Thyroid gland (tissue), 4 donors: ENCODE results near the gene DUS1L. TPM values are rescaled to one million over a fixed set of nuclear protein-coding genes. Genes with fewer than 3 reads are reported as not detected.

Experiments used
- DNase-seq, 2 donors: peaks; one replicate each; pipeline ENCODE4 v3.0.0-alpha.2; 2019
- H3K27ac ChIP-seq, 3 donors: fragments of 200-600 bp; sonication (generic); 1 replicate in 2 of 3; 2 replicates in 1 of 3; pipeline ENCODE4 v1.5.1; 2016 to 2019; ENCODE audit warnings: mild to moderate bottlenecking in 1 of 3, moderate library complexity in 1 of 3
- H3K27me3 ChIP-seq: fragments of 200-600 bp; sonication (generic); one replicate; pipeline ENCODE4 v1.5.1; 2019
- H3K36me3 ChIP-seq, 2 donors: fragments of 200-600 bp; sonication (generic); one replicate each; pipeline ENCODE4 v1.5.1; 2016 to 2019
- H3K4me1 ChIP-seq, 2 donors: fragments of 200-600 bp; sonication (generic); one replicate each; pipeline ENCODE4 v1.5.1; 2017 to 2019
- H3K4me3 ChIP-seq, 3 donors: fragments of 200-600 bp; sonication (generic); replicated peaks in 1 of 3; 1 replicate in 2 of 3; 2 replicates in 1 of 3; pipeline ENCODE4 v1.5.1; 2016; ENCODE audit warnings: mild to moderate bottlenecking in 1 of 3
- H3K9me3 ChIP-seq: fragments of 200-600 bp; sonication (generic); one replicate; pipeline ENCODE4 v1.5.1; 2017
- POLR2A ChIP-seq, 2 donors: fragments of 450-650 bp; IDR thresholded peaks; one replicate each; pipeline ENCODE4 v1.6.1; 2017; ENCODE audit warnings: antibody characterized with exemption in 2 of 2, mild to moderate bottlenecking in 2 of 2, moderate library complexity in 1 of 2
- WGBS, 2 donors: methylation state at CpG; one replicate each; pipeline ENCODE4 v1.1.5; 2017; 5-methylcytosine and 5-hydroxymethylcytosine counted together
- intact Hi-C: fragments of 100-400 bp; cut with DNase I; formaldehyde crosslinking; loops from one replicate; pipeline ENCODE4 v1.15.1; 2023
- total RNA-seq, 4 donors: library from RNA; depleted of rRNA; stranded (reverse); fragments of >200 nt; gene quantifications; one replicate each; pipeline ENCODE4 v1.2.3, GENCODE V29; 2016
- TF ChIP-seq, protein P1 (sequence below), 6 experiments: fragments of 200-600 bp in 3 of 6; fragments of 450-650 bp in 3 of 6; sonication (generic) in 3 of 6; IDR thresholded peaks; one replicate each; pipeline ENCODE4 v1.5.1; 2016 to 2019; ENCODE audit warnings: antibody characterized with exemption in 6 of 6, mild to moderate bottlenecking in 2 of 6, inconsistent platforms in 1 of 6, moderate library complexity in 1 of 6

DUS1L gene
- total RNA-seq, 4 donors from 2014 or later, result 58.7 to 90.5 (median 75.5) TPM

DNA sequence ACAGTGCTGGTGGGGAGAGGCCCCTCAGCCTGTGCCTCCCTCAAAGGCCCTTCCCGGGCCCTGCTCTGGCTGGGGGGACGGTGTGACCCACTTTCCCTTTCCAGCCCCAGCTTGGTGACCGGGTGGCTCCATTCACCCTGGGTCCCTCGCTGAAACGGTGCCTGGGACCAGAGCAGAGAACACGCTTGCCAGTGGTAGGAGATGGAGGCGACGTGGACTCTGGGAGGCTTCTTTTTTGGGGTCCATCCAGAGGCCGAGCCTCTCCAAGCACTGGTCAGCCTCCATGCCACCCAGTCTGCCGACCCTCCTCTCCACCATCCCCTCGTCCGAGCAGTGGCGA, 50.7 kb downstream of the DUS1L start:
- WGBS, 2 donors, result 89 to 91% methylated on average over 13 of the region's 13 CpGs
- TF ChIP-seq, protein P1, sequence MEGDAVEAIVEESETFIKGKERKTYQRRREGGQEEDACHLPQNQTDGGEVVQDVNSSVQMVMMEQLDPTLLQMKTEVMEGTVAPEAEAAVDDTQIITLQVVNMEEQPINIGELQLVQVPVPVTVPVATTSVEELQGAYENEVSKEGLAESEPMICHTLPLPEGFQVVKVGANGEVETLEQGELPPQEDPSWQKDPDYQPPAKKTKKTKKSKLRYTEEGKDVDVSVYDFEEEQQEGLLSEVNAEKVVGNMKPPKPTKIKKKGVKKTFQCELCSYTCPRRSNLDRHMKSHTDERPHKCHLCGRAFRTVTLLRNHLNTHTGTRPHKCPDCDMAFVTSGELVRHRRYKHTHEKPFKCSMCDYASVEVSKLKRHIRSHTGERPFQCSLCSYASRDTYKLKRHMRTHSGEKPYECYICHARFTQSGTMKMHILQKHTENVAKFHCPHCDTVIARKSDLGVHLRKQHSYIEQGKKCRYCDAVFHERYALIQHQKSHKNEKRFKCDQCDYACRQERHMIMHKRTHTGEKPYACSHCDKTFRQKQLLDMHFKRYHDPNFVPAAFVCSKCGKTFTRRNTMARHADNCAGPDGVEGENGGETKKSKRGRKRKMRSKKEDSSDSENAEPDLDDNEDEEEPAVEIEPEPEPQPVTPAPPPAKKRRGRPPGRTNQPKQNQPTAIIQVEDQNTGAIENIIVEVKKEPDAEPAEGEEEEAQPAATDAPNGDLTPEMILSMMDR (IDR thresholded peaks at IDR 0.05), result no peak
- TF ChIP-seq POLR2A (IDR thresholded peaks at IDR 0.05), result no peak
- no peak overlapping the region for H3K27ac ChIP-seq
- intact Hi-C loops, result no loop called here
- no peaks in the 10 kb centered on the region for H3K9me3 ChIP-seq
- no peaks in the 10 kb centered on the region for H3K27me3 ChIP-seq
- no peaks in the 10 kb centered on the region for H3K4me1 ChIP-seq
- no peak for DNase-seq
- no peaks in the 10 kb centered on the region for H3K36me3 ChIP-seq
- no peak overlapping the region for H3K4me3 ChIP-seq

DNA sequence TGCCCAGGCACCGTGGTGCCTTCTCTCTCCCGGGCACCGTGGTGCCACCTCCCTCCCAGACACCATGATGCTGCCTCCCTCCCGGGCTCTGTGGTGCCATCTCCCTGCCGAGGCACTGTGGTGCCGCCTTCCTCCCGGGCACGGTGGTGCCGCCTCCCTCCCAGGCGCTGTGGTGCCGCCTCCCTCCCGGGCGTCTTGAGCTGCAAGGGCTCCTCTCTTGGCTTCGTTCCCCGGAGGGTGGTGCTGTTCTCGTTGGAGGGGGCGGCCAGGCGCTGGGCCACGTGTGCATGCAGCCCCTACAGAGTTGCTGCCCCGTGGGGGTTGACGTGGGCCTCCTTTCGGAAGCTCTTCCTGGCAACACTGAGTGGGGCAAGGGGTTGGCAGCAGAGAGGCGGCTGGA, 51.2 kb downstream of the DUS1L start:
- no peak for DNase-seq
- no peaks in the 10 kb centered on the region for H3K36me3 ChIP-seq
- 60 to 82% methylated on average over 5 to 22 of the region's 23 CpGs for WGBS, 2 donors
- TF ChIP-seq, protein P1 (IDR thresholded peaks at IDR 0.05), result no peak
- TF ChIP-seq POLR2A (IDR thresholded peaks at IDR 0.05), result no peak
- H3K27ac ChIP-seq, result no peak overlapping the region
- H3K4me3 ChIP-seq, result no peak overlapping the region
- H3K9me3 ChIP-seq, result no peaks in the 10 kb centered on the region
- intact Hi-C loops, result no loop called here
- no peaks in the 10 kb centered on the region for H3K4me1 ChIP-seq
- H3K27me3 ChIP-seq, result no peaks in the 10 kb centered on the region

DNA sequence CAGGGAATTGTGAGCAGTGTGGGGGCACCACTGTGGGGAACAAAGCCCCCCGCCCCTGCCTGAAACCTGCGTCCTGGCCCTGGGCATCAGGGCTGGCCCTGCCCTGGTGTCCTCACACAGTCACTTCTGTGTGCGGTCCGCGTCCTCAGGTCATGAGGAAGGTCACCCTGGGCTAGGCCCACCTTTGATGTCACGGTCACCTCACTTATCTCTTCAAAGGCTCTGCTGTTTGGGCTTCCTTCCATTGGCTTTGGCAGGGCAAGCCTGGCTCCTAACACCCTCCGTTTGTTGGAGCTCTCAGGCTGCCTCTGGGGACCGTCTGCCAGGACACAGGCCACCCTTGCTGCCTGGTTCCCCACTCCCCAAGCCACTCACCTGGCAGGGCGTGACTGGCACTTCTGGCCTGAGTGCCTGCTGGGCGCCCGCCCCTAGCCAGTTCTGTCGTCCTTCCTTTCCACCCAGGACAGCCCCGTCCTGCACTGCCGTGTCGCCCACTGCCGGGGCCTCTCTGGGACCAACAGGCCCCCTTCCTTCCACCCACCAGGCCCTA, 51.8 kb downstream of the DUS1L start:
- TF ChIP-seq, protein P1 (IDR thresholded peaks at IDR 0.05), result no peak
- no peak for TF ChIP-seq POLR2A (IDR thresholded peaks at IDR 0.05)
- H3K27ac ChIP-seq, result no peak overlapping the region
- 87 to 89% methylated on average over 14 to 15 of the region's 16 CpGs for WGBS, 2 donors
- H3K9me3 ChIP-seq, result no peaks in the 10 kb centered on the region
- no peaks in the 10 kb centered on the region for H3K4me1 ChIP-seq
- H3K36me3 ChIP-seq, result no peaks in the 10 kb centered on the region
- no peak overlapping the region for H3K4me3 ChIP-seq
- intact Hi-C loops, result no loop called here
- DNase-seq, result peak in 1 of 2 donors; percentile 41
- no peaks in the 10 kb centered on the region for H3K27me3 ChIP-seq

DNA sequence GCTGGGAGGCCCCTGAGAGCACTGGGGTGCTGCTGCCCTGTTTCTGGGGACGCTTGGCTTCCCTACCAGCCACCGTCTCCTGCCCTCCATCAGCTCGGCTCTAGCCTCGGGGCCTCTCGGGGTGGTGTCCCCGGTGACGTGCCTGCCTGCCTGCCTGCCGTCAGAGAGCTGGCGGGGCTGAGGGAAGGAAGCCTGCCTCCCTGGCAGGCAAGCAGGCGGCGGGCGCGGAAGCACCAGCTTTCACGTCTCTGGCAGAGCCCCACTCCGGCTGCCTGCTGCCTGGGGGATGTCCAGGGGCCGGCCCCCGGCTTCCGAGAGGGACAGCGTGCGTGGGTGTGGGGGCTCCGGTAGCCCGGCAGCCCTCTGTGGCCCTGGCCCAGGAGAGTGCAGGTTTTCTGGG, 52.3 kb downstream of the DUS1L start:
- 77 to 80% methylated on average over 13 to 14 of the region's 22 CpGs for WGBS, 2 donors
- Histone ChIP-seq H3K27ac (no peak overlapping the region), H3K4me1 (no peaks in the 10 kb centered on the region), H3K4me3 (no peak overlapping the region), H3K9me3 (no peaks in the 10 kb centered on the region), H3K36me3 (no peaks in the 10 kb centered on the region), H3K27me3 (no peaks in the 10 kb centered on the region)
- intact Hi-C loops, result no loop called here
- DNase-seq, result no peak
- TF ChIP-seq, protein P1 (IDR thresholded peaks at IDR 0.05), result no peak
- no peak for TF ChIP-seq POLR2A (IDR thresholded peaks at IDR 0.05)

DNA sequence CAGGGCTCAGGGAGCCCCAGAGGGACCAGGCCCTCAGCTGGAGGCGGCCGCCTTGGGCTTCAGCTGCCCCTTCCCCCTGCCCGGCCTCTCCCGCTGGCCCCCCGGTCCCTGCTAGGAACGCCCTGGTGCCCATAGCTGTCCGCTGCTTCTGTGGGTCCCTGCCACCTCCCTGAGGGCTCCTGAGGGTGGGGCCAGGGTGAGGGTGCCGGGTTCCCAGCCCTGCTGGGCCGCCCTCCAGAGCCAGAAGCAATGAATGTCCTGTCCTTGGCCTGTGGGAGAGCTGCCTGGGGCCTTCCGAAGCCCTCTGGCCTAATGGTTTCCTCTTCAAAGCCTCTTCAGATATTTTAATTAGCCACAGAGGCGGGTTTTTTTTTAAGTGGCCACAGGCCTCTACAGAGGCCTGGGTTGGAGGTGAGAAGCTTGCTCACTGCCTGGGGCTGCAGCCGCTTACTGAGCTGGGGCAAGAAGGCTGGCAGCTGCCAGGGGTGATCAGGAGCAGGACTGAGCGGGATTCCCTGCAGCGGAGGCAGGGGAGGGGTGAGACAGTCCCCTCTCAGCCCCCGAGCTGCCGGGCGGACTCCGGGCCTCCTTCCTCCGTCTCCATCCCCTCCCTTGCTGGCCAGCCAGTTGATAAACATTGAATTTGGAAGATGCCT, 52.8 kb downstream of the DUS1L start:
- no peaks in the 10 kb centered on the region for H3K4me1 ChIP-seq
- H3K9me3 ChIP-seq, result no peaks in the 10 kb centered on the region
- intact Hi-C loops, result no loop called here
- no peak for DNase-seq
- WGBS, 2 donors, result 86 to 88% methylated on average over 6 to 10 of the region's 19 CpGs
- no peak overlapping the region for H3K4me3 ChIP-seq
- no peaks in the 10 kb centered on the region for H3K36me3 ChIP-seq
- H3K27me3 ChIP-seq, result no peaks in the 10 kb centered on the region
- TF ChIP-seq, protein P1 (IDR thresholded peaks at IDR 0.05), result no peak
- no peak for TF ChIP-seq POLR2A (IDR thresholded peaks at IDR 0.05)
- no peak overlapping the region for H3K27ac ChIP-seq
